Mesothelial cell of epicardium (in vitro differentiated cells): ENCODE data around the gene TOM1L2. TPM values are rescaled to one million over a fixed set of nuclear protein-coding genes. Genes with fewer than 3 reads are reported as not detected.

Source experiments
- DNase-seq, 2 experiments: peaks; one replicate each; pipeline ENCODE4 v3.0.0; 2021; ENCODE audit warnings: low spot score in 2 of 2; ENCODE audit not compliant: unreplicated experiment in 2 of 2
- H3K27ac Mint-ChIP-seq: 2 replicates; pipeline ENCODE4 v1.8.0; 2021; ENCODE audit warnings: mixed read lengths
- H3K27me3 Mint-ChIP-seq: 2 replicates; pipeline ENCODE4 v1.8.0; 2021; ENCODE audit warnings: low read depth, mixed read lengths
- H3K36me3 Mint-ChIP-seq: 2 replicates; pipeline ENCODE4 v1.8.0; 2021; ENCODE audit warnings: mixed read lengths
- H3K4me1 Mint-ChIP-seq: 2 replicates; pipeline ENCODE4 v1.8.0; 2021; ENCODE audit warnings: mixed read lengths
- H3K4me3 Mint-ChIP-seq: 2 replicates; pipeline ENCODE4 v1.8.0; 2021; ENCODE audit warnings: mild to moderate bottlenecking, moderate library complexity, mixed read lengths
- H3K9me3 Mint-ChIP-seq: 2 replicates; pipeline ENCODE4 v1.8.0; 2021; ENCODE audit warnings: mixed read lengths
- total RNA-seq: library from RNA; stranded (reverse); gene quantifications from 3 replicates; pipeline ENCODE4 v1.2.1, GENCODE V29; 2021
- TF ChIP-seq, protein P1 (sequence below): fragments of 200-600 bp; sonication (generic); IDR thresholded peaks from one replicate; pipeline ENCODE4 v1.5.0; 2021; ENCODE audit warnings: antibody characterized with exemption; ENCODE audit not compliant: unreplicated experiment

Gene TOM1L2
- total RNA-seq, 1 donor from 2014 or later = 126 TPM

- H3K9me3 Mint-ChIP-seq = no peaks in the 10 kb centered on the region
- peak overlapping the region; percentile 98 for H3K27ac Mint-ChIP-seq
- peaks cover 72% of the 10 kb centered on the region for H3K4me1 Mint-ChIP-seq
- no peaks in the 10 kb centered on the region for H3K27me3 Mint-ChIP-seq
- TF ChIP-seq, protein P1, sequence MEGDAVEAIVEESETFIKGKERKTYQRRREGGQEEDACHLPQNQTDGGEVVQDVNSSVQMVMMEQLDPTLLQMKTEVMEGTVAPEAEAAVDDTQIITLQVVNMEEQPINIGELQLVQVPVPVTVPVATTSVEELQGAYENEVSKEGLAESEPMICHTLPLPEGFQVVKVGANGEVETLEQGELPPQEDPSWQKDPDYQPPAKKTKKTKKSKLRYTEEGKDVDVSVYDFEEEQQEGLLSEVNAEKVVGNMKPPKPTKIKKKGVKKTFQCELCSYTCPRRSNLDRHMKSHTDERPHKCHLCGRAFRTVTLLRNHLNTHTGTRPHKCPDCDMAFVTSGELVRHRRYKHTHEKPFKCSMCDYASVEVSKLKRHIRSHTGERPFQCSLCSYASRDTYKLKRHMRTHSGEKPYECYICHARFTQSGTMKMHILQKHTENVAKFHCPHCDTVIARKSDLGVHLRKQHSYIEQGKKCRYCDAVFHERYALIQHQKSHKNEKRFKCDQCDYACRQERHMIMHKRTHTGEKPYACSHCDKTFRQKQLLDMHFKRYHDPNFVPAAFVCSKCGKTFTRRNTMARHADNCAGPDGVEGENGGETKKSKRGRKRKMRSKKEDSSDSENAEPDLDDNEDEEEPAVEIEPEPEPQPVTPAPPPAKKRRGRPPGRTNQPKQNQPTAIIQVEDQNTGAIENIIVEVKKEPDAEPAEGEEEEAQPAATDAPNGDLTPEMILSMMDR = no peak
- H3K4me3 Mint-ChIP-seq = no peak overlapping the region
- H3K36me3 Mint-ChIP-seq = no peaks in the 10 kb centered on the region
- DNase-seq = no peak
Observed at GRCh38 chr17:17947309-17947708, 24.9 kb downstream of the TOM1L2 start.

DNA sequence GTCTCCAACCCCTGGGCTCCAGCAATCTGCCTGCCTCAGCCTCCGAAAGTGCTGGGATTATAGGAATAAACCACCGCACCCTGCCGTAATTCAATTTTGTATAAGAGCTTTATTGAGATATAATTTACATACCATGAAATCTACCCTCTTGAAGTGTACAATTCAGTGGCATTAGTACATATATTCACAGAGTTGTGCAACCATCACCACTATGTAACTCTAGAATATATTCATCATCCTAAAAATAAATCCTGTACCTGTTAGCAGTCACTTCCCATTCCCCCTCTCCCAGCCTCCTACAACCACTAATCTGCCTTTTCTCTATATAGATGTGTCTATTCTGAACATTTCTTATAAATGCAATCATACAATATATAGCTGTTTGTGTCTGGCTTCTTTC lies 26.1 kb downstream of the TOM1L2 start:
- H3K4me1 Mint-ChIP-seq = peaks cover 74% of the 10 kb centered on the region
- H3K4me3 Mint-ChIP-seq = no peak overlapping the region
- TF ChIP-seq, protein P1 = no peak
- no peak for DNase-seq
- no peaks in the 10 kb centered on the region for H3K36me3 Mint-ChIP-seq
- H3K27me3 Mint-ChIP-seq = no peaks in the 10 kb centered on the region
- H3K27ac Mint-ChIP-seq = peak overlapping the region; percentile 98
- no peaks in the 10 kb centered on the region for H3K9me3 Mint-ChIP-seq

DNA sequence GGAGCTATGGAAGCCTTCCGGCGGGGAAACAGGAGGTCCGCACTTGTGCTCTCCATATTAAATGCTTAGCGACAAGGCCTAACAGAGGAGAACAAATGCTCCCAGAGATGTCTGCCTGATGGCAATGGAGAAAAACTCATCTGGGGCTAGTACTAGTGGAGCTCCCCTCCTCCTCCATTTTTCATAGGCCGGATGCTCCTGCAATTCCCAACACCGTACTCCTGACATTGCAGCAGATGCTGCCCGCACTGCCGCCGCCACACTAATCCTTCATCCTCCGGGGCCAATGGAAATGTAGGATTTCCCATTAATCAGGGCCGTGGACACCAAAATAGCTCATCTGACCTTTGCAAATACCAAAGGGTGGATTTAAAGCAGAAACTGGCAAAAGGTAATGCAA lies 27.5 kb downstream of the TOM1L2 start:
- peak overlapping the region; percentile 98 for H3K27ac Mint-ChIP-seq
- peaks cover 80% of the 10 kb centered on the region for H3K4me1 Mint-ChIP-seq
- no peaks in the 10 kb centered on the region for H3K9me3 Mint-ChIP-seq

GRCh38 chr17:17944242-17944641 lies 28.0 kb downstream of the TOM1L2 start:
- Mint-ChIP-seq H3K4me1 (peaks cover 85% of the 10 kb centered on the region), H3K27me3 (no peaks in the 10 kb centered on the region), H3K4me3 (no peak overlapping the region), H3K27ac (peak overlapping the region; percentile 98), H3K9me3 (no peaks in the 10 kb centered on the region), H3K36me3 (no peaks in the 10 kb centered on the region)
- TF ChIP-seq, protein P1 = no peak
- no peak for DNase-seq

More for the DNA sequence above, 27.5 kb downstream of the TOM1L2 start:
- Mint-ChIP-seq H3K4me3 (no peak overlapping the region), H3K27me3 (no peaks in the 10 kb centered on the region), H3K36me3 (no peaks in the 10 kb centered on the region)
- no peak for DNase-seq
- TF ChIP-seq, protein P1 = no peak

- Mint-ChIP-seq H3K27ac (peak overlapping the region; percentile 98), H3K9me3 (no peaks in the 10 kb centered on the region), H3K4me3 (peak overlapping the region; percentile 1), H3K4me1 (peaks cover 90% of the 10 kb centered on the region), H3K36me3 (no peaks in the 10 kb centered on the region), H3K27me3 (no peaks in the 10 kb centered on the region)
- no peak for DNase-seq
- TF ChIP-seq, protein P1 = no peak
Observed at GRCh38 chr17:17943281-17943984, 28.8 kb downstream of the TOM1L2 start.
